ENCODE measurements around the gene PCARE.
A peak's percentile ranks its signal among the peaks of the same experiment; 100 is the strongest.

PCARE gene

GRCh38 chr2:29046321-29046720, 28.0 kb downstream of the PCARE start:
- H3K4me3 ChIP-seq (ENCODE audit: low read depth, low read length), result no peak overlapping the region
- DNase-seq (ENCODE audit: low read depth), result no peak

- DNase-seq (ENCODE audit: low read depth), result no peak
- H3K4me3 ChIP-seq (ENCODE audit: low read depth, low read length), result no peak overlapping the region
Measured at GRCh38 chr2:29044459-29044858, 29.9 kb downstream of the PCARE start.

- peak; percentile 54 for DNase-seq (ENCODE audit: low read depth)
- no peak overlapping the region for H3K4me3 ChIP-seq (ENCODE audit: low read depth, low read length)
Measured at GRCh38 chr2:29042561-29043075, 31.7 kb downstream of the PCARE start.

GRCh38 chr2:29041161-29041660, 33.1 kb downstream of the PCARE start:
- DNase-seq (ENCODE audit: low read depth), result no peak
- no peak overlapping the region for H3K4me3 ChIP-seq (ENCODE audit: low read depth, low read length)

- no peak overlapping the region for H3K4me3 ChIP-seq (ENCODE audit: low read depth, low read length)
- DNase-seq (ENCODE audit: low read depth), result no peak
Measured at GRCh38 chr2:29040552-29040951, 33.8 kb downstream of the PCARE start.

- H3K4me3 ChIP-seq (ENCODE audit: low read depth, low read length), result no peak overlapping the region
- DNase-seq (ENCODE audit: low read depth), result no peak
Measured at GRCh38 chr2:29039718-29040480, 34.4 kb downstream of the PCARE start.

GRCh38 chr2:29035016-29035745, 39.1 kb downstream of the PCARE start:
- no peak for DNase-seq (ENCODE audit: low read depth)
- H3K4me3 ChIP-seq (ENCODE audit: low read depth, low read length), result no peak overlapping the region

- no peak overlapping the region for H3K4me3 ChIP-seq (ENCODE audit: low read depth, low read length)
- no peak for DNase-seq (ENCODE audit: low read depth)
Measured at GRCh38 chr2:29033656-29034055, 40.7 kb downstream of the PCARE start.

- DNase-seq (ENCODE audit: low read depth), result no peak
- no peak overlapping the region for H3K4me3 ChIP-seq (ENCODE audit: low read depth, low read length)
Measured at GRCh38 chr2:29033172-29033571, 41.2 kb downstream of the PCARE start.

GRCh38 chr2:29032189-29032588, 42.1 kb downstream of the PCARE start:
- DNase-seq (ENCODE audit: low read depth), result no peak
- no peak overlapping the region for H3K4me3 ChIP-seq (ENCODE audit: low read depth, low read length)

GRCh38 chr2:29031046-29031445, 43.3 kb downstream of the PCARE start:
- no peak for DNase-seq (ENCODE audit: low read depth)
- H3K4me3 ChIP-seq (ENCODE audit: low read depth, low read length), result no peak overlapping the region

- no peak for DNase-seq (ENCODE audit: low read depth)
- H3K4me3 ChIP-seq (ENCODE audit: low read depth, low read length), result no peak overlapping the region
Measured at GRCh38 chr2:29025711-29026110, 48.6 kb downstream of the PCARE start.

GRCh38 chr2:29024882-29025430, 49.4 kb downstream of the PCARE start:
- H3K4me3 ChIP-seq (ENCODE audit: low read depth, low read length), result no peak overlapping the region
- DNase-seq (ENCODE audit: low read depth), result no peak

GRCh38 chr2:29023188-29023587, 51.1 kb downstream of the PCARE start:
- DNase-seq (ENCODE audit: low read depth), result no peak

GRCh38 chr2:29022679-29023078, 51.6 kb downstream of the PCARE start:
- no peak for DNase-seq (ENCODE audit: low read depth)
- no peak overlapping the region for H3K4me3 ChIP-seq (ENCODE audit: low read depth, low read length)

More at GRCh38 chr2:29023188-29023587, 51.1 kb downstream of the PCARE start:
- no peak overlapping the region for H3K4me3 ChIP-seq (ENCODE audit: low read depth, low read length)

- no peak for DNase-seq (ENCODE audit: low read depth)
- H3K4me3 ChIP-seq (ENCODE audit: low read depth, low read length), result no peak overlapping the region
Measured at GRCh38 chr2:29021886-29022285, 52.4 kb downstream of the PCARE start.

GRCh38 chr2:29017716-29018435, 56.4 kb downstream of the PCARE start:
- DNase-seq (ENCODE audit: low read depth), result no peak
- no peak overlapping the region for H3K4me3 ChIP-seq (ENCODE audit: low read depth, low read length)

GRCh38 chr2:29016504-29016903, 57.8 kb downstream of the PCARE start:
- no peak for DNase-seq (ENCODE audit: low read depth)
- no peak overlapping the region for H3K4me3 ChIP-seq (ENCODE audit: low read depth, low read length)

GRCh38 chr2:29015701-29016470, 58.4 kb downstream of the PCARE start:
- no peak for DNase-seq (ENCODE audit: low read depth)
- H3K4me3 ChIP-seq (ENCODE audit: low read depth, low read length), result no peak overlapping the region
